Peyer's patch (tissue), 4 donors: Measurements from ENCODE around the gene ISLR2. TPM values are rescaled to one million over a fixed set of nuclear protein-coding genes. Genes with fewer than 3 reads are reported as not detected.

Experiments used
- DNase-seq, 3 donors: peaks; one replicate each; pipeline ENCODE4 v3.0.0-alpha.2; 2017 to 2019
- H3K27ac ChIP-seq, 4 donors: fragments of 200-600 bp; sonication (generic); one replicate each; pipeline ENCODE4 v1.5.1; 2016 to 2019
- H3K27me3 ChIP-seq, 2 donors: fragments of 200-600 bp; sonication (generic); one replicate each; pipeline ENCODE4 v1.5.1; 2019
- H3K36me3 ChIP-seq, 3 donors: fragments of 200-600 bp; sonication (generic); one replicate each; pipeline ENCODE4 v1.5.1; 2016 to 2019
- H3K4me1 ChIP-seq, 4 donors: fragments of 200-600 bp; sonication (generic); one replicate each; pipeline ENCODE4 v1.5.1; 2016 to 2019
- H3K4me3 ChIP-seq, 4 donors: fragments of 200-600 bp; sonication (generic); 1 replicate in 3 of 4; 2 replicates in 1 of 4; pipeline ENCODE4 v1.5.1; 2016 to 2019; ENCODE audit warnings: mild to moderate bottlenecking in 1 of 4
- H3K9me3 ChIP-seq, 4 donors: fragments of 200-600 bp; sonication (generic); one replicate each; pipeline ENCODE4 v1.5.1; 2016 to 2019; ENCODE audit warnings: mild to moderate bottlenecking in 1 of 4
- POLR2A ChIP-seq, 2 donors: fragments of 450-650 bp; IDR thresholded peaks; one replicate each; pipeline ENCODE4 v1.5.1; 2017; ENCODE audit warnings: antibody characterized with exemption in 2 of 2, mild to moderate bottlenecking in 2 of 2, moderate library complexity in 2 of 2
- total RNA-seq, 4 donors: library from RNA; depleted of rRNA; stranded (reverse); fragments of >200 nt; gene quantifications; one replicate each; pipeline ENCODE4 v1.1.0, GENCODE V29; 2016
- TF ChIP-seq, protein P1 (sequence below), 6 experiments: fragments of 450-650 bp in 4 of 6; fragments of 200-600 bp in 2 of 6; sonication (generic) in 1 of 6; IDR thresholded peaks; one replicate each; pipeline ENCODE4 v1.5.1; 2017 to 2019; ENCODE audit warnings: antibody characterized with exemption in 6 of 6, mild to moderate bottlenecking in 3 of 6, moderate library complexity in 1 of 6

ISLR2 gene
- total RNA-seq, 4 donors from 2014 or later, result 0.66 to 0.94 (median 0.70) TPM; not detected in 1

DNA sequence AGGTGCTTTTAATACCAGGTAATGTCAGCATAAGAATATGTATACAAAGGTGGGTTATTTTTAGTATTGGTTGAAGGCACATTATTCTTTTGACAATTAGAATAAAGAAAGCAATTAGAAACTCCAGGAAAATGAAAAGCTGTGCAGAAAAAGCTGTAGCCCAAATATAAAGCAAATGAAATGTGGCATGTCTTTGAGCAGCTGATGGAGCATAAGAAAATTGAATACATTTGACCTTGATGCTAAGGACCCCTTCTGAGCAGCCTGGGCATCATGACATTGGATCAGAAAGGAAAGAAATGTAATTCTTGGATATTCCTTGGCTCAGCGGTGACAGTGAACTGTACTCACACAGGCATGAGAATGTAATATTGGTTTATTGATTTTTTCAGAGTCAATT is 35.1 kb downstream of the ISLR2 start:
- Histone ChIP-seq H3K4me3 (no peak overlapping the region), H3K4me1 (no peaks in the 10 kb centered on the region), H3K9me3 (no peaks in the 10 kb centered on the region), H3K36me3 (no peaks in the 10 kb centered on the region), H3K27me3 (no peaks in the 10 kb centered on the region), H3K27ac (no peak overlapping the region)
- peak in 1 of 3 donors; percentile 6 for DNase-seq
- no peak for TF ChIP-seq POLR2A (IDR thresholded peaks at IDR 0.05)
- TF ChIP-seq, protein P1, sequence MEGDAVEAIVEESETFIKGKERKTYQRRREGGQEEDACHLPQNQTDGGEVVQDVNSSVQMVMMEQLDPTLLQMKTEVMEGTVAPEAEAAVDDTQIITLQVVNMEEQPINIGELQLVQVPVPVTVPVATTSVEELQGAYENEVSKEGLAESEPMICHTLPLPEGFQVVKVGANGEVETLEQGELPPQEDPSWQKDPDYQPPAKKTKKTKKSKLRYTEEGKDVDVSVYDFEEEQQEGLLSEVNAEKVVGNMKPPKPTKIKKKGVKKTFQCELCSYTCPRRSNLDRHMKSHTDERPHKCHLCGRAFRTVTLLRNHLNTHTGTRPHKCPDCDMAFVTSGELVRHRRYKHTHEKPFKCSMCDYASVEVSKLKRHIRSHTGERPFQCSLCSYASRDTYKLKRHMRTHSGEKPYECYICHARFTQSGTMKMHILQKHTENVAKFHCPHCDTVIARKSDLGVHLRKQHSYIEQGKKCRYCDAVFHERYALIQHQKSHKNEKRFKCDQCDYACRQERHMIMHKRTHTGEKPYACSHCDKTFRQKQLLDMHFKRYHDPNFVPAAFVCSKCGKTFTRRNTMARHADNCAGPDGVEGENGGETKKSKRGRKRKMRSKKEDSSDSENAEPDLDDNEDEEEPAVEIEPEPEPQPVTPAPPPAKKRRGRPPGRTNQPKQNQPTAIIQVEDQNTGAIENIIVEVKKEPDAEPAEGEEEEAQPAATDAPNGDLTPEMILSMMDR (IDR thresholded peaks at IDR 0.05), result no peak

DNA sequence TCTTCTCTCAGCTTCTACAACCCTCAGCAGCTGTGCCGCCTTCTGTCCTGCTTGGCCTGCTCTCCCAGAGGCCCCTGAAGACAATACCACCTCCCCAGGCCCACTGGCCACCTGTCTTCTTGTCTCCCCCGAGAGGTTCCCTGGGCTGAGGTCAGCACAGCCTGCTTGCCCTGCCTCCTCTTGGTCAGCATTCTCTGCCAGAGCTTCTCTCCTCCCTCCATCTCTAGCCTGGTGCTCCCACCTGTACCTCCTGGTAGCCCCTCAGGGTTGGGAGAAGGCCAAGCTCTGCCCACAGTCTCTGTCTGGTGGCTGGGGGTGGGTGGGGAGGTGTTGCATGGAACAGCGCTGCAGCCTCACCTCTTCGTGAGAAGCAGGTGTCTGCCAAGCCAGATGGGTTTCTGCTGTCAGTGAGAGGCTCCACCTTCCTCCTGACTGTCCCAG is 37.5 kb downstream of the ISLR2 start:
- no peaks in the 10 kb centered on the region for H3K9me3 ChIP-seq
- TF ChIP-seq, protein P1 (IDR thresholded peaks at IDR 0.05), result no peak
- H3K27ac ChIP-seq, result no peak overlapping the region
- no peak overlapping the region for H3K4me3 ChIP-seq
- H3K36me3 ChIP-seq, result no peaks in the 10 kb centered on the region
- H3K27me3 ChIP-seq, result no peaks in the 10 kb centered on the region
- H3K4me1 ChIP-seq, result peaks cover 0 to 3% (median 0%) of the 10 kb centered on the region in 4 donors
- peak in 1 of 3 donors; percentile 38 for DNase-seq

DNA sequence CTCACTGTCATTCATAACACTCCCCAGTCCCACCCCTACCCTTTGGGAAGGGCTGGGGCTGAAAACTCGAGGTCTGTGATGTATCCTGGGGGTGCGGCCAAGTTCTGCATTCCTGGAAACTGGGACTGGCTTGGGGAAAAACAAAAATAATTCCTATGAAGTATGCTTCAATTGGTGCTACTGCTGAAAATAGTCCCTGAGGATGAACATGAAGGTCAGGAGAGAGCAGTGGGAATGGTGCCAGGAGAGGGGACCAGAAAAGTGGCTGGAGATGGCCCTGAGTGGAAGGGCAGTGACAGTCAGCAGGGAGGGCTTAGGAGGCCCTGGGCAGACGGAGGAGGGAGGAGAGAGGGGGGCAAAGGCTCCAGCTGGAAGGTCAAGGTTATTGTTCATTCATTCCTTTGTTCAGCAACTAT is 38.3 kb downstream of the ISLR2 start:
- Histone ChIP-seq H3K27me3 (no peaks in the 10 kb centered on the region), H3K4me3 (no peak overlapping the region), H3K9me3 (no peaks in the 10 kb centered on the region), H3K36me3 (no peaks in the 10 kb centered on the region), H3K4me1 (peaks cover 0 to 3% (median 0%) of the 10 kb centered on the region in 4 donors), H3K27ac (no peak overlapping the region)
- no peak for TF ChIP-seq POLR2A (IDR thresholded peaks at IDR 0.05)
- TF ChIP-seq, protein P1 (IDR thresholded peaks at IDR 0.05), result no peak
- DNase-seq, result peak in 1 of 3 donors; percentile 29

DNA sequence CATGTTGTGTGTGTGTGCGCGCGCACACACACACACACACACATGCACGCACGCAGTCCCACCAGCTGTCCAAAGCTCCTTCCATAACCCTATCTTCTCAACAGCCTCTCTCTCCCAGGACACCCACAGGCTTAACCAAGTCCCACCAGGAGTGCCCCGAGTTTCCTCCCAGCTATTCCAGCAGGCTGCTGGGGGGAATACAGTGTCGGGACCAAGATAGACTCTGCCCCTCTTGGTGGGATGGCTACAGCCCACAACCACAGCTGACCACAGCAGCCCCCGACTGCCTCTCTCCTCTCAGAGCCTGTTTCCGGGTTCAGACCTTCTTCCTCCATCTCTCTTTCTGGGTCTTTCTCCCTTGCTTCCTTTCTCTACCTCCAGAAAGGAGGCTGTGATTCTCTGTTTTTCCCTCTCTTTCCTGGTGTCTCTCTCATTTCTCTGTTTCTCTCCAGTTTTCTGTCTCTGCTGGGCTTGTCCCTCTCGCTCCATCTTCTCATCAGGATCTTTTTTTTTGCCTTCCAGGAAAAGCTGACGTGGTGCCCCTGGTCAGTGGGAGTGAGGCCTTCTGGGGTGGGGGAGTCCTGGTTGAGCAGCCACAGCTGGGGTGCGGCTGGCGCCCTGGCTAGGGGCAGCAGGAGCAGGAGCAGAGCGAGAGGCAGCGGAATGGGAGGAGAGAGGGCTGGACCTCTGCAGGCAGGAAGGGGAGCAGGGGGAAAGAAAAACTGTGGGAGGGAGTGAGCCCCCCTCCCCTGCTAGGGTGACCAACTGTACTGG is 39.9 kb downstream of the ISLR2 start:
- no peak overlapping the region for H3K27ac ChIP-seq
- peaks cover 0 to 12% (median 0%) of the 10 kb centered on the region in 4 donors for H3K4me1 ChIP-seq
- H3K36me3 ChIP-seq, result no peaks in the 10 kb centered on the region
- peak in 1 of 3 donors; percentile 35 for DNase-seq
- H3K9me3 ChIP-seq, result no peaks in the 10 kb centered on the region
- no peaks in the 10 kb centered on the region for H3K27me3 ChIP-seq
- no peak for TF ChIP-seq POLR2A (IDR thresholded peaks at IDR 0.05)
- TF ChIP-seq, protein P1 (IDR thresholded peaks at IDR 0.05), result no peak
- no peak overlapping the region for H3K4me3 ChIP-seq

DNA sequence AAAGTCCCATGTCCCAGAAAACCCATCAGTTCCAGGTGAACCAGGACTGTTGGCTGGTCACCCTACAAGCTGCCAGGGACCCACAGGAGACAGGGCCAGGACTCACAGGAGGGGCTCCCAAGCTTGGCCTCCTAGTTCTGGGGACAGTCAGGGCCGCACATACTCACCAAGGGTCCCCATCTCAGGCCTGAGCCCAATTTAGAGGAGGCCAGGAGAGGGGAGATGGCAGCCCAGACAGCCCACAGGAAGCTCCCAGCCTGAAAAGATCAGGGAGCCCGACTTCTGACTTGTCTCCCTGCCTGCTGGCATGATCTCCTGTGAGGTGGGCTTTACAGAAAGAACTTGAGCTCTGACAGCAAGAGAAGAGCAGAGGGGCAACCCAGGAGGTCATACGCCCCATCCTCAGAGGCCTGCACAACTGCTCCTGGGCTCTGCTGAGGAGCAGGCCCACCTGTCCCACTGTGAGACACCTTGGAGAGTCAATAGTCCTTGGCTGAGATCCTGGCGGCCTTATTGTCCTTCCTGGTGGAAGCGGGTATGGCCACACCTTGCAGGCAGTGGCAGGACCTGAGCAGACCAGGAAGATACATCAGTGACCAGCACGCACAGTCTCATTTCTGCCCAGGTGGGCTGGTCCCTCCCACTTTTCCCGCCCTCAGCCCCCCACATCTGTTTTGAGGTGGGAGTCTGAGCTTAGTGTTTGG is 40.6 kb downstream of the ISLR2 start:
- peak in 1 of 3 donors; percentile 38 for DNase-seq
- H3K36me3 ChIP-seq, result no peaks in the 10 kb centered on the region
- H3K27me3 ChIP-seq, result no peaks in the 10 kb centered on the region
- H3K9me3 ChIP-seq, result no peaks in the 10 kb centered on the region
- TF ChIP-seq, protein P1 (IDR thresholded peaks at IDR 0.05), result no peak
- no peak for TF ChIP-seq POLR2A (IDR thresholded peaks at IDR 0.05)
- peak overlapping the region in 1 of 4 donors; percentile 3 for H3K27ac ChIP-seq
- H3K4me1 ChIP-seq, result peaks cover 0 to 17% (median 0%) of the 10 kb centered on the region in 4 donors
- H3K4me3 ChIP-seq, result no peak overlapping the region
